A673 (cell line): Measurements from ENCODE around the gene HLA-B.

Experiments
- CTCF ChIP-seq: fragments of 300-800, 200-600 bp; sonication (generic); conservative IDR thresholded peaks from 2 replicates; pipeline ENCODE4 v1.5.1; 2017; ENCODE audit warnings: low read depth, mild to moderate bottlenecking, antibody characterized with exemption, low read length, moderate library complexity, mixed read lengths
- EZH2 ChIP-seq: fragments of 200-600 bp; sonication (generic); IDR thresholded peaks from 2 replicates; pipeline ENCODE4 v1.6.1; 2017; ENCODE audit warnings: borderline replicate concordance, low read depth, mild to moderate bottlenecking, mixed read lengths, antibody characterized with exemption, low read length; ENCODE audit not compliant: poor library complexity, severe bottlenecking

DNA sequence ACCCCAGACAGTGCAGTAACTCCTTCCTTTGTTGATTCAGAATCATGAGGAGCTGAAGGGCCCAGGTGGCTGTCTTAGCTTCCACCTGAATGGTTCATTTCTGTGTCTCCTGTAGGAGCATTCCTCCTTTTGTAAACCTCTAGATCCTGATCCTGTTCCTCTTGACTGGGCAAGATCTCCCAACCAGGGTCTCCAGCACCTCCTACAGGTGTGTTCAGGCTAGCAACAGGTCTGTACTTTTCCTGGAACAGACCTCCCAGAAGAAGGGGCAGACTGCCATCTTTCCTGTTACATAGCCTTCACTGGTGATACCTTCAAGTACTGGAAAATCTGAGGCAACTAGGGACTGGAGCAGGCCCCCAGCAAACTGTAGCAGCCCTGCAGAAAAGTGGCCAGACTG is 35.2 kb downstream of the HLA-B start:
- no peak for TF ChIP-seq CTCF
- no peak for TF ChIP-seq EZH2
